ENCODE data around the gene CARNS1. TPM values are rescaled to one million over a fixed set of nuclear protein-coding genes. Genes with fewer than 3 reads are reported as not detected.

CARNS1 gene
- total and polyA plus RNA-seq, 4 donors = 0.05 to 0.19 (median 0.10) TPM

DNA sequence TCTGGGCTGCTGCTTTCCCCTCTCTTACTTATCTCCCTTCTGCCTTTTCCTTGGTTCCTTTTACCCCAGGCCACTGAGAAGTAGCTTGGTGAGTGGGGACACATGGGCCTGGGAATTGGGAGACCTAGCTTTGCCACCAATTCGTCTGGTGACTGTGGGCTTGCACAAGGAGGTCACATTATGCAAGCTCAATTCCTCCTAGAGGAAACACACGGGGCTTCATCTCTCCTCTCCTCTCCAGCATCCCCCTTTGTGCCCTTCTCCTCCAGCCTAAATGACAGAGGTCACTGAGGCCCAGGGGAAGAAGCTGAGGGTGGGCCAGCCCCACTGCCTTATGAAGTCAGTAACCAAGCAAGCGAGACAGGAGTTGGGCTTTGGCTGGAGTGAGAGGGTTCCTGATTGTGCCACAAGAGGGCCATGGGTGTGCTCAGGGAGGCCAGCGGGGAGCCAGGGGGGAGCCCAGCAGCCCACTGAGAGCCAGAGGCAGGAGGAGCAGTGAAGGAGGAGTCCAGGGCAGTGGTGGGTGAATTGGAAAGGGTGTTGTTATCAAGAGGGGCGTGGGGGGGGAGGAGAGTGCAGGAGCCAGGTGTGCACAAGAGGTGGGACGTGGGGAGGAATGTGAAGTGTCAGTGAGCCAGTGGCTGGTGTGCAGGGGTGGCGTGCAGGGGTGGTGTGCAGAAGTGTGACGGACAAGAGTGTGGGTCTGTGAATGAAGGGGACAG lies 44.1 kb upstream of the CARNS1 start:
- Histone ChIP-seq H3K9me3 (ENCODE audit: control insufficient read depth in 4 of 4, low read length in 3 of 4) (no peaks in the 10 kb centered on the region), H3K27me3 (ENCODE audit: control insufficient read depth in 4 of 4, insufficient read depth in 4 of 4, low read length in 3 of 4) (no peaks in the 10 kb centered on the region), H3K4me3 (ENCODE audit: low read depth in 1 of 3, low read length in 3 of 3) (no peak overlapping the region), H3K27ac (ENCODE audit: low read depth in 1 of 2, low read length in 2 of 2) (peak overlapping the region in 1 of 2 donors; percentile 14), H3K4me1 (ENCODE audit: control insufficient read depth in 4 of 4, insufficient read depth in 4 of 4, low read length in 3 of 4) (peaks cover 8 to 24% (median 10%) of the 10 kb centered on the region in 4 donors), H3K36me3 (ENCODE audit: control insufficient read depth in 4 of 4, insufficient read depth in 3 of 4, low read depth in 1 of 4, low read length in 3 of 4) (no peaks in the 10 kb centered on the region), H3K9ac (ENCODE audit: low read depth in 1 of 2, low read length in 2 of 2) (no peak overlapping the region)
- WGBS = 52% methylated on average over 8 of the region's 8 CpGs
- TF ChIP-seq, protein P1, sequence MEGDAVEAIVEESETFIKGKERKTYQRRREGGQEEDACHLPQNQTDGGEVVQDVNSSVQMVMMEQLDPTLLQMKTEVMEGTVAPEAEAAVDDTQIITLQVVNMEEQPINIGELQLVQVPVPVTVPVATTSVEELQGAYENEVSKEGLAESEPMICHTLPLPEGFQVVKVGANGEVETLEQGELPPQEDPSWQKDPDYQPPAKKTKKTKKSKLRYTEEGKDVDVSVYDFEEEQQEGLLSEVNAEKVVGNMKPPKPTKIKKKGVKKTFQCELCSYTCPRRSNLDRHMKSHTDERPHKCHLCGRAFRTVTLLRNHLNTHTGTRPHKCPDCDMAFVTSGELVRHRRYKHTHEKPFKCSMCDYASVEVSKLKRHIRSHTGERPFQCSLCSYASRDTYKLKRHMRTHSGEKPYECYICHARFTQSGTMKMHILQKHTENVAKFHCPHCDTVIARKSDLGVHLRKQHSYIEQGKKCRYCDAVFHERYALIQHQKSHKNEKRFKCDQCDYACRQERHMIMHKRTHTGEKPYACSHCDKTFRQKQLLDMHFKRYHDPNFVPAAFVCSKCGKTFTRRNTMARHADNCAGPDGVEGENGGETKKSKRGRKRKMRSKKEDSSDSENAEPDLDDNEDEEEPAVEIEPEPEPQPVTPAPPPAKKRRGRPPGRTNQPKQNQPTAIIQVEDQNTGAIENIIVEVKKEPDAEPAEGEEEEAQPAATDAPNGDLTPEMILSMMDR (IDR thresholded peaks at IDR 0.05; ENCODE audit: low read depth, low read length, missing input control) = peak; percentile 44
- TF ChIP-seq RAD21 (IDR thresholded peaks at IDR 0.05) (peak in 1 of 2 donors; percentile 57), JUND (IDR thresholded peaks at IDR 0.05) (no peak)
- no peak for DNase-seq (ENCODE audit: low spot score)

DNA sequence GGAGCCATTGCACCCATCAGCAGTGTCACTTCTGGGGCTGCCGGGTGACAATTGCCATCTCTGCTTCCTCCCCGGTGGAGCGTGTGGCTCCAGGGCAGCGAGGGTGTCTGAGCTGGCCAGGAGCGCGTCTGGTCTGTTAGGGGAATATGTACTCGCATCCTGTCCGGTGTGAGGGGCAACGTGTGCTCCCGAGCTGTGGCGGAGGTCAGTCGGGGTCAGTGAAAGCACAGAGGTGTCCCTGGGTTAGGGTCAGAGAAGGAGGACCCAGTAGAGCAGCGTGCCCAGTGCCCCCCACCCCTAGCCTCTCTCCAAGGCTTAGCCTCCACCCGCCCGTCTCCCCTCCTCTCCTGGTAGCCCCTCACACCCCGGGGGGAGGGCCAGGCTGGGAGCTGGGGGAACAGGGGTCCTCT lies 43.6 kb upstream of the CARNS1 start:
- Histone ChIP-seq H3K27me3 (ENCODE audit: control insufficient read depth in 4 of 4, insufficient read depth in 4 of 4, low read length in 3 of 4) (no peaks in the 10 kb centered on the region), H3K9ac (ENCODE audit: low read depth in 1 of 2, low read length in 2 of 2) (no peak overlapping the region), H3K9me3 (ENCODE audit: control insufficient read depth in 4 of 4, low read length in 3 of 4) (no peaks in the 10 kb centered on the region), H3K4me1 (ENCODE audit: control insufficient read depth in 4 of 4, insufficient read depth in 4 of 4, low read length in 3 of 4) (peaks cover 8 to 24% (median 10%) of the 10 kb centered on the region in 4 donors), H3K36me3 (ENCODE audit: control insufficient read depth in 4 of 4, insufficient read depth in 3 of 4, low read depth in 1 of 4, low read length in 3 of 4) (no peaks in the 10 kb centered on the region), H3K4me3 (ENCODE audit: low read depth in 1 of 3, low read length in 3 of 3) (peak overlapping the region in 1 of 3 donors; percentile 75), H3K27ac (ENCODE audit: low read depth in 1 of 2, low read length in 2 of 2) (peak overlapping the region in 1 of 2 donors; percentile 14)
- 25% methylated on average over 16 of the region's 16 CpGs for WGBS
- DNase-seq (ENCODE audit: low spot score) = no peak
- TF ChIP-seq RXRA (IDR thresholded peaks at IDR 0.05) (no peak), GABPA (IDR thresholded peaks at IDR 0.05 in 1 of 2, conservative IDR thresholded peaks at IDR 0.05 in 1 of 2) (no peak), HNF4G (IDR thresholded peaks at IDR 0.05) (no peak), JUND (IDR thresholded peaks at IDR 0.05) (no peak), RAD21 (IDR thresholded peaks at IDR 0.05) (no peak), FOXA2 (IDR thresholded peaks at IDR 0.05) (no peak), FOXA1 (IDR thresholded peaks at IDR 0.05) (no peak), YY1 (IDR thresholded peaks at IDR 0.05) (no peak), SP1 (IDR thresholded peaks at IDR 0.05) (no peak), EGR1 (IDR thresholded peaks at IDR 0.05; ENCODE audit: low read depth in 2 of 2) (no peak)
- TF ChIP-seq, protein P2, sequence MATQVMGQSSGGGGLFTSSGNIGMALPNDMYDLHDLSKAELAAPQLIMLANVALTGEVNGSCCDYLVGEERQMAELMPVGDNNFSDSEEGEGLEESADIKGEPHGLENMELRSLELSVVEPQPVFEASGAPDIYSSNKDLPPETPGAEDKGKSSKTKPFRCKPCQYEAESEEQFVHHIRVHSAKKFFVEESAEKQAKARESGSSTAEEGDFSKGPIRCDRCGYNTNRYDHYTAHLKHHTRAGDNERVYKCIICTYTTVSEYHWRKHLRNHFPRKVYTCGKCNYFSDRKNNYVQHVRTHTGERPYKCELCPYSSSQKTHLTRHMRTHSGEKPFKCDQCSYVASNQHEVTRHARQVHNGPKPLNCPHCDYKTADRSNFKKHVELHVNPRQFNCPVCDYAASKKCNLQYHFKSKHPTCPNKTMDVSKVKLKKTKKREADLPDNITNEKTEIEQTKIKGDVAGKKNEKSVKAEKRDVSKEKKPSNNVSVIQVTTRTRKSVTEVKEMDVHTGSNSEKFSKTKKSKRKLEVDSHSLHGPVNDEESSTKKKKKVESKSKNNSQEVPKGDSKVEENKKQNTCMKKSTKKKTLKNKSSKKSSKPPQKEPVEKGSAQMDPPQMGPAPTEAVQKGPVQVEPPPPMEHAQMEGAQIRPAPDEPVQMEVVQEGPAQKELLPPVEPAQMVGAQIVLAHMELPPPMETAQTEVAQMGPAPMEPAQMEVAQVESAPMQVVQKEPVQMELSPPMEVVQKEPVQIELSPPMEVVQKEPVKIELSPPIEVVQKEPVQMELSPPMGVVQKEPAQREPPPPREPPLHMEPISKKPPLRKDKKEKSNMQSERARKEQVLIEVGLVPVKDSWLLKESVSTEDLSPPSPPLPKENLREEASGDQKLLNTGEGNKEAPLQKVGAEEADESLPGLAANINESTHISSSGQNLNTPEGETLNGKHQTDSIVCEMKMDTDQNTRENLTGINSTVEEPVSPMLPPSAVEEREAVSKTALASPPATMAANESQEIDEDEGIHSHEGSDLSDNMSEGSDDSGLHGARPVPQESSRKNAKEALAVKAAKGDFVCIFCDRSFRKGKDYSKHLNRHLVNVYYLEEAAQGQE (IDR thresholded peaks at IDR 0.05) = no peak
- TF ChIP-seq, protein P3, sequence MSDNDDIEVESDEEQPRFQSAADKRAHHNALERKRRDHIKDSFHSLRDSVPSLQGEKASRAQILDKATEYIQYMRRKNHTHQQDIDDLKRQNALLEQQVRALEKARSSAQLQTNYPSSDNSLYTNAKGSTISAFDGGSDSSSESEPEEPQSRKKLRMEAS (IDR thresholded peaks at IDR 0.05) = no peak
- TF ChIP-seq, protein P1 (IDR thresholded peaks at IDR 0.05; ENCODE audit: low read depth, low read length, missing input control) = no peak

Data from liver (tissue), 9 donors.